ENCODE results near the gene LYZL1.

Gene LYZL1

DNA sequence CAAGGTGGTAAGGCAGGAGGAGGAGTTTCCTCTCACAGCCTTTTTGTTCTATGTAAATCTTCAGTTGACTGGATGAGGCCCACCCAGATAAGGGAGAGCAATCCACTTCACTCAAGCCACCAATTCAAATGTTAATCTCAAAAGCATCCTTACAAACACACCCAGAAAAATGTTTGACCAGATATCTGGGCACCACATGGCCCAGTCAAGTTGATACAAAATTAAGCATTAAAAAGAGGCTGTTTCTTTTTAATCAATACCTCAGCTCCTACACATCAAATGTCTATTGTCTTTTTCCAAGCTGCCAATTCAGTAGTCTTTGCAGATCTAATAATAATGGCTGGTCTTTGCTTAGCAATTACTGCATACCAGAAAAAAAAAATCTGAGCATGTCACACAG lies 18.0 kb upstream of the LYZL1 start:
- no peak overlapping the region for H3K4me3 ChIP-seq (replicated peaks in 1 of 2; ENCODE audit: low read depth in 2 of 2, low read length in 2 of 2)
- TF ChIP-seq, protein P1, sequence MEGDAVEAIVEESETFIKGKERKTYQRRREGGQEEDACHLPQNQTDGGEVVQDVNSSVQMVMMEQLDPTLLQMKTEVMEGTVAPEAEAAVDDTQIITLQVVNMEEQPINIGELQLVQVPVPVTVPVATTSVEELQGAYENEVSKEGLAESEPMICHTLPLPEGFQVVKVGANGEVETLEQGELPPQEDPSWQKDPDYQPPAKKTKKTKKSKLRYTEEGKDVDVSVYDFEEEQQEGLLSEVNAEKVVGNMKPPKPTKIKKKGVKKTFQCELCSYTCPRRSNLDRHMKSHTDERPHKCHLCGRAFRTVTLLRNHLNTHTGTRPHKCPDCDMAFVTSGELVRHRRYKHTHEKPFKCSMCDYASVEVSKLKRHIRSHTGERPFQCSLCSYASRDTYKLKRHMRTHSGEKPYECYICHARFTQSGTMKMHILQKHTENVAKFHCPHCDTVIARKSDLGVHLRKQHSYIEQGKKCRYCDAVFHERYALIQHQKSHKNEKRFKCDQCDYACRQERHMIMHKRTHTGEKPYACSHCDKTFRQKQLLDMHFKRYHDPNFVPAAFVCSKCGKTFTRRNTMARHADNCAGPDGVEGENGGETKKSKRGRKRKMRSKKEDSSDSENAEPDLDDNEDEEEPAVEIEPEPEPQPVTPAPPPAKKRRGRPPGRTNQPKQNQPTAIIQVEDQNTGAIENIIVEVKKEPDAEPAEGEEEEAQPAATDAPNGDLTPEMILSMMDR (IDR thresholded peaks at IDR 0.05; ENCODE audit: low read depth, low read length) = no peak

DNA sequence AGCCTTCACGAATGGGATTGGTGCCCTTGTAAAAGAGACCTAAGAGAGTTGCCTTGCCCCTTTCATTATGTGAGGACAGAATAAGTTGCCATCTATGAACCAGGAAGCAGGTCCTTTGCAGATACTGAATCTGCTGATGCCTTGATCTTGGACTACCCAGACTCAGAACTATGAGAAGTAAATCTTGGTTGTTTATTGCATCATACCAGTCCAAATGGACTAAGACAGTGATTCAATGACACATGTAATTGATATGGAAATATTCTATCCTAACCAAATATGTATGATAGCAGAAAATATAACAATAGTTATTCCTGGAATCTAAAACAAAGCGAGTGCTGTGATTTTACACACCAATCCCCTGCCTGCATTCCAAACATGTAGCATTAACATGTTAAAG lies 17.0 kb upstream of the LYZL1 start:
- H3K4me3 ChIP-seq (replicated peaks in 1 of 2; ENCODE audit: low read depth in 2 of 2, low read length in 2 of 2) = no peak overlapping the region
- TF ChIP-seq, protein P1 (IDR thresholded peaks at IDR 0.05; ENCODE audit: low read depth, low read length) = no peak
- DNase-seq (ENCODE audit: low read depth in 2 of 2) = no peak

More for the DNA sequence above, 18.0 kb upstream of the LYZL1 start:
- no peak for DNase-seq (ENCODE audit: low read depth in 2 of 2)

DNA sequence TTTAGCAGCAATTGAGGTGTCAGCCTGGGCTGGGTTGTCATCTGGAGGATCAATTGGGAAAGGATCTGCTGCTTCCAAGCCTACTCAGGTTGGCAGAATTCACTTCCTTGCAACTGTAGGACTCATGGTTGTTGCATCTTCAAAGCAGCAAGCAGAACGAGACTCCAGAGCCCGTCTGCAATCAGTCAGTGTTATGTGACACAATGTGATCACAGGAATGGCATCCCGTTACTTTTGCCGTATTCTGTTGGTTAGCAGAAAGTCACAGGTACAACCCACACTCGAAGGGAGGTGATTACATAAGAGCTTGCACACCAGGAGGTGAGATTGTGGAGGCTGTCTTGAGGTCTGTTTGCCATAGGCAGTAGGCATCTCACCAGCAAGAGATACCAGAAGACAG lies 15.4 kb upstream of the LYZL1 start:
- no peak for DNase-seq (ENCODE audit: low read depth in 2 of 2)
- TF ChIP-seq, protein P1 (IDR thresholded peaks at IDR 0.05; ENCODE audit: low read depth, low read length) = no peak
- H3K4me3 ChIP-seq (replicated peaks in 1 of 2; ENCODE audit: low read depth in 2 of 2, low read length in 2 of 2) = no peak overlapping the region

DNA sequence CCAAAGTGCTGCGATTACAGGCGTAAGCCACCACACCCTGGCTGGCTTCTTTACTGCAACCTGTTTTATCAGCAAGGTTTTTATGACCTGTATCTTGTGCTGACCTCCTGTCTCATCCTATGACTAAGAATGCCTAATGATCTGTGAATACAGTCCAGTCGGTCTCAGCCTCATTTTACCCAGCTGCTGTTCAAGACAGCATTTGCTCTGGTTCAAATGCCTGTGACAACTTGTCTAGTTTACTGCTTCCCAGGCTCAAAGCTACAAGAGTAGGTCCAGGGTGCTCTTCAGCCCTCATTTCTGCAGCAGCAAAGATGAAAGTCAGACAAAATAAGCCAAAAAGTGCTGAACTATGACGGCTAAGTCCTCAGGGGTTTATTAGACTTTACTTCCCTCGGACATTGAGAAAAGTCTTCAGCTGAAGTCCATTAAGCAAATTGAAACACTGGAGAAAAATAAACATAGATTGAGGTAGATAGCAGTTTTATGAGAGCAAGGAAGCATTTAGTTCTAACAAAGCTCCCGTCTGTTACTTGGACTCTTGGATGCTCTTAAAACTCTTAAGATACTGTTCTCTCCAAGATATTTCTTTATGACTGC lies 12.5 kb upstream of the LYZL1 start:
- no peak overlapping the region for H3K4me3 ChIP-seq (replicated peaks in 1 of 2; ENCODE audit: low read depth in 2 of 2, low read length in 2 of 2)
- no peak for DNase-seq (ENCODE audit: low read depth in 2 of 2)
- TF ChIP-seq, protein P1 (IDR thresholded peaks at IDR 0.05; ENCODE audit: low read depth, low read length) = no peak

DNA sequence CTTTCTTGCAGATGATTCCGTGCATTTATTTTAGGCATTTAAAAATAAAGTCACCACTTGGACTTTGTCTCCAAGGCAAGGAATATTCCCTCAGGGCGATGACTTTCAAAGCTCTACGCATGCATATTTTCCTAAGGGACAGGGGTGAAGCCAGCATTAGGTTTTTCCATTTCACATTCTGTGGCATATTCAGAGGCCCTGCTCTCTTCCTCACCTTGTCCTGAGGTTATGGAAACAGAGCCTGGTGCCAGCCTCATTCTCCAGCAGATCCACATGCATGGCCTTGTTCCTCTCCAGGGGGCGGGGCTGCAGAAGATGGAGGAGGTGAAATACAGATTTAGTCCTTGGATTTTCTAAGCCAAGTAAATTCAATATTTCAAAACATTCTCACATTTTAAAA lies 11.6 kb upstream of the LYZL1 start:
- DNase-seq (ENCODE audit: low read depth in 2 of 2) = no peak

DNA sequence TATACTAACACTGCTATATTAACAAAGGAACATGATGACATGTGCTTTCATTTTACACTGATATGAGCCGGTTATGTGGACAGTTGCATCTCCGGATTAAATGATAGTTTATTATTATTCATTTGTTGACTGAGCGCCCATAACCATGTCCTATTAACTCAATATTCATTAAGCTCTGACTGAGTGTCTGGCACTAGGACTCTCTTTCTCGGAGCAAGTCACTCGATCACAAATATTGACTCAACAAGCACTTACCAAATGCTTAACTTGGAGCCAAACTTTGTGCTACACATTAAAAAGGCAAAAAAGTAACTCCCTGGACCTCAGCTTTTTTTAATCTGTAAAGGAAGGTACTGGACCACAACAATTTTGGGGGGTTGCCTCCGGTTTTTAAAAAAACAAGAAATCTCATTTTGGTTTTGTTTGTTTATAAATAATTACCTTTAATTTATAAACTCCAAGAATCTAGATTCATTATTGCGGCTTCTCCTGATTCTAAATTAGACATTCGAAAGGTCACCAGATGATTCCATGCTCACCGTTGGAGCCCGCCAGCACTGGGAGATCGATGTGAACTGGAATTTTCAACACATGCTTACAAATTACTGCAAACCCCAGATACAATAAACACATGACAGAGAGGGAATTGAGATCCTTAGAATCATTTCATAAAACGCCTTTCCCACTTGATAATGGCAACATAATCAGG lies 8.9 kb upstream of the LYZL1 start:
- TF ChIP-seq, protein P1 (IDR thresholded peaks at IDR 0.05; ENCODE audit: low read depth, low read length) = no peak
- no peak overlapping the region for H3K4me3 ChIP-seq (replicated peaks in 1 of 2; ENCODE audit: low read depth in 2 of 2, low read length in 2 of 2)
- no peak for DNase-seq (ENCODE audit: low read depth in 2 of 2)

More for the DNA sequence above, 11.6 kb upstream of the LYZL1 start:
- TF ChIP-seq, protein P1 (IDR thresholded peaks at IDR 0.05; ENCODE audit: low read depth, low read length) = no peak
- no peak overlapping the region for H3K4me3 ChIP-seq (replicated peaks in 1 of 2; ENCODE audit: low read depth in 2 of 2, low read length in 2 of 2)
